Superior temporal gyrus (tissue), 1 donor: ENCODE measurements around the gene COPRS.
A peak's percentile ranks its signal among the peaks of the same experiment; 100 is the strongest.

Source experiments
- DNase-seq: peaks from one replicate; pipeline ENCODE4 v3.0.0-alpha.2; 2016; ENCODE audit errors: extremely low spot score

COPRS gene

GRCh38 chr17:31858642-31859486 lies at the start of gene COPRS:
Gene COPRS (minus strand): TSS chr17:31859244. CDS start chr17:31859199, 45 bp downstream.
- peak; percentile 63 for DNase-seq

- no peak for DNase-seq
Measured at GRCh38 chr17:31908386-31908785, 49.3 kb upstream of the COPRS start.

DNA sequence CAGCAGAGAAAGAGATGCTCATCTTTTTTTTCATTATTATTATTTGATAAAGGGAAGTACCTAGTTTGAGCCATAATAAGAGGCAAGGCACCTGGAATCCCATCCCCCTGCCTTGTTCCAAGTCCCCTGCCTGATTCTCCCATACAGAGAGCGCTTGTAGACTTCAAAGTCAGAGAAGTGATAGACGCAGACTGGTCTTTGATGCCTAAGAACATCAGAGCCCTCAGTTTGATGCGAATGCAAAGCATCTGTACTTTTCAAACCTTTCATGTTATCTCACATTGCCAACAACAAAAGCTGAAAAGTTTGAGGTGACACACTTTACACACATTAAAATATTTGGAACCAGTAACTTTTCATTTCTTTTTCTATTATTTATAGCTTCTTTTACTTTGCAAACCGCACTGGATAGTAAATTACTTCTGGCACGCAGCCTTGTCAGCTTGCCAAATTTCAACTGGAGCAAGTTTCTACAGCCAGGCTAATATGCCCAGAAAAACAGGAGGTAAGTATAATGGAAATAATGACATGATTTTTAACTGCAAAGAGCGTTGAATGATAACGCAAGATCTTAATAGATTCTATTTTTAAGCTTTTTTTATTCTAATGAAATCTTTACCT lies 48.4 kb upstream of the COPRS start:
- no peak for DNase-seq

GRCh38 chr17:31903401-31903800 lies 44.4 kb upstream of the COPRS start:
- no peak for DNase-seq

- no peak for DNase-seq
Measured at GRCh38 chr17:31902693-31903092, 43.6 kb upstream of the COPRS start.

- no peak for DNase-seq
Measured at GRCh38 chr17:31900877-31901276, 41.8 kb upstream of the COPRS start.

GRCh38 chr17:31888124-31888523 lies 29.1 kb upstream of the COPRS start:
- DNase-seq = no peak

GRCh38 chr17:31882571-31882970 lies 23.5 kb upstream of the COPRS start:
- DNase-seq = no peak

DNA sequence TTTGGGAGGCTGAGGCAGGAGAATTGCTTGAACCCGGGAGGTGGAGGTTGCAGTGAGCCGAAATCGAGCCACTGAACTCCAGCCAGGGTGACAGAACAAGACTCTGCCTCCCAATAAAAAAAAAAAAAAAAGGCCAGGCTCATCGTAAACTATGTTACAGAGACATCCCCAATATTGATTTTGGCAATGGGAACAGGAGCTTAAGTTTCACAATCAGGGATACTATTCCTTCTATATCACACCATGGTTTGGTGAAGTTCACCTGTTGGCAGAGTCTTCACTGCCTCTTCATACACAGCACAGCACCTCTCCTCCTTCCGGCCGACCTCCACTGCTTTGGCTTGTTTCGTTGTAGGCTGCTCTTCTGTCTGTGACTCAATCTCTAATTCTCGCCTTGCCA lies 21.3 kb upstream of the COPRS start:
- DNase-seq = no peak

DNA sequence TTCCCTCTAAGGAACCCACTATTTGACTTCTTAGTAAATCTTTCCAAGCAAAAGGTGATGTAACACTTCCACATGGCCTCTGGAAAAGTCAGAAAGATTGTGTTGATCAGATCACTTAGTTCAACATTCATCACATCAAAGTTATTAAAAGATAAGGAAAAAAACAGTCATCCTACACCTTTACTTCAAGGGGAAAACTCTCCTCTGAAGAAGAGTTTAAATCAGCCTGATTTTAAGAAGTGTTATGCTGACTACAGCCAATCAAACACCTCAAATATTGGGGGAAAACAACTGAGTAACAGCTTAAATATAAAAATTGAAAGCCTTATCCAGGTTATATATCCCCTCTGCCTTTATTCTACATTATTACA lies 19.6 kb upstream of the COPRS start:
- DNase-seq = no peak

GRCh38 chr17:31877911-31878702 lies 19.1 kb upstream of the COPRS start:
- no peak for DNase-seq

- no peak for DNase-seq
Measured at GRCh38 chr17:31877341-31877740, 18.3 kb upstream of the COPRS start.

- no peak for DNase-seq
Measured at GRCh38 chr17:31875081-31875480, 16.0 kb upstream of the COPRS start.

DNA sequence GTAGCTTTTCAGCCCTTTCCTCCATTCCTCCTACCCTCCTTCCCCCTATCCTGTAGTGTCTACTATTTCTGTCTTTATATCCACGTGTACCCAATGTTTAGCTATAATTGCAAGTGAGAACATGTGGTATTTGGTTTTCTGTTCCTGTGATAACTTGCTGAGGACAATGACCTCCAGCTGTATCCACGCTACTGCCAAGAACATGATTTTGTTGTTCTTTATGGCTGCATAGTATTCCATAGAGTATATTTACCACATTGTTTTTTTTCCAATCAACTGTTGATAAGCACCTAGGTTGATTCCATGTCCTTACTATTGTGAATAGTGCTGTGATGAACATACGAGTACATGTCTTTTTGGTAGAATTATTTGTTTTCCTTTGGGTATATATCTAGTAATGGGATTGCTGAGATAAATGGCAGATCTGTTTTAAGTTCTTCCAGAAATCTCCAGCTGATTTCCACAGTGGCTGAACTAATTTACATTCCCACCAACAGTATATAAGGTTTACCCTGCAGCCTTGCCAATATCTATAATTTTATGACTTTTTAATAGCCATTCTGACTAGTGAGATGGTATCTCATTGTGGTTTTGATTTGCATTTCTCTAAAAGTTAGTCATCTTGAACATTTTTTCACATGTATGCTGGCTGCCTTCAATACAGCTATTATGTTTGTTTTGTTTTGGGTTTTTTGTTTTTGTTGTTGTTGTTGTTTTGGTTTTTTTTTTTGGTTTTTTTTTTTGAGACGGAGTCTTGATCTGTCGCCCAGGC lies 10.9 kb upstream of the COPRS start:
- DNase-seq = no peak

DNA sequence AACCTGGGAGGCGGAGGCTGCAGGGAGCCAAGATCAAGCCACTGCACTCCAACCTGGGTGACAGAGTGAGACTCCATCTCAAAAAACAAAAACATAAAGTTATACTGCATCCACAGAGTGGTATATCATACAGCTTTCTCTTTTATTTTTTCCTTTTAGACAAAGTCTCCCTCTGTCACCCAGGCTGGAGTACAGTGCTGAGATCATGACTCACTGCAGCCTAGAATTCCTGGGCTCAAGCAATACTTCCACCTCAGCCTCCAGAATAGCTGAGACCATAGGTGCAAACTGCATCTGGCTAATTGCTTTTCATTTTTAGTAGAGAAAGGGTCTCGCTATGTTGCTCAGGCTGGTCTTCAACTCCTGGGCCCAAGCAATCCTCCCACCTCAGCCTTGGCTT lies 10.0 kb upstream of the COPRS start:
- DNase-seq = no peak

GRCh38 chr17:31859487-31860008 lies 504 bp upstream of the COPRS start:
- no peak for DNase-seq

DNA sequence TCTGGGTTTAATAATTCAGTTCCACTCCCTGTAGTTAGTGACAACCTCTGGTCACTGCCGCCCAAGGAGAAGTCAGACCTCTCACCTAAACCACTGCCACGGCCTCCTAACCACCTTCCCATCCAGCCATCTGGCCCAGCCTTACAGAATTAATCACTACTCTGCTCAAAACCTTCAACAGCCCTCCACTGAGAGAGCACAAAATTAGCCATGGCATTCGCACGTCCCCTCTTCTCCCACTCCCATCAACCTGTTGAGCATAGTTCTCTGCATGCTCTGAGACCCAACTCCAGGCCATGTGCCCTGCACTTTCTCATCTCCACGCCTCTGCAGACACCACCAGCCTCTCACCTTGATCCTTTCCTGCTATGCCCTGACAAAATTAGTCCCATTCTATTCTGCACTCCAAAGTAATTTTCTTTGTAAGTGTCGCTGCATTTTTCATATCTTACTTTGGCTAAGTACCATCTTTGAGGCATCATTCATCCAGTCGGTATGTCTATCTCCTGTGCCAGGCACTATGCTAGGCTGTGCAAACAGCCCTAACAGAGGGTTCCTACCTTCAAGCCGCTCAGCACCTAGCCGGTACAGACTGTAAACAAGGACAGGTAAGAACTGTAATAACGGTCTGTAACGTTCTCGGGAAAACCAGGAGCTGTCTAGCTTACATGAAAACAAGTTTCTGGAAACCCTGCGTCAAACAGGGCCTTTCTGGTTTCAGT lies 963 bp downstream of the COPRS start:
- peak; percentile 53 for DNase-seq

DNA sequence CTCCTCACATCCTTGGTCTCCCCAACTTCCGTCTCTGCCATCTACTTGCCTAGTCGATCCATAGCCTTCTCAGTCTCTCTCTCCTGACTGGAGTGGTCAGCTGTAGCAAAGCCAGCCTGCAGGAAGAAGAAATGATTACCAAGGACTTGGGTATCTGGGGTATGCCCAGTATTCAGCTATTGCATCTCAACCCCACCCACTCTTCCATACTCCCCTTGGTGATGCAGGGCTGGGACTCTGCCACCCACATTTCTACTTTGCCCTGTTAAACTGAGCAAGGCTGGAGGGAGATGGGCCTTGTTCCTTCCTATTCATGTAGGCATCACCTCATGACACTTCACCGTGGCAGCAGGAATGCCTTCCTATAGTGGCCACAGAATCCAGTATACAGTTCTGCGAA lies 2.3 kb downstream of the COPRS start:
- no peak for DNase-seq

DNA sequence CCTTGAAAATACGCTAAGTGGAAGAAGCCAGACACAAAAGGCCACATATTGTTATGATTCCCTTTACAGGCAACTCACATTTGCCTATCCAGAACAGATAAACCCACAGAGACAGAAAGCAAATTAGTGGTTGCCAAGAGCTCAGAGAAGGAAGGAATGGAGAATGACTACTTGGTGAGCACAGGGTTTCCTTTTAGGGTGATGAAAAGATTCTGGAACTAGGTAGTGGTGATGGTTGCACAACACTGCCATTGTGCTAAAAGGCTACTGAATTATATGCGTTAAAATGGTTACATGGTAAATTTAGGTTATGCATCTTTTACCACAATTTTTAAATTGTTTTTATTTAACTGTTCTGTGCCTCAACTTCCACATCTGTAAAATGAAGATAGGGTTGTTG lies 4.4 kb downstream of the COPRS start:
- no peak for DNase-seq

- no peak for DNase-seq
Measured at GRCh38 chr17:31853911-31854470, 5.1 kb downstream of the COPRS start.

DNA sequence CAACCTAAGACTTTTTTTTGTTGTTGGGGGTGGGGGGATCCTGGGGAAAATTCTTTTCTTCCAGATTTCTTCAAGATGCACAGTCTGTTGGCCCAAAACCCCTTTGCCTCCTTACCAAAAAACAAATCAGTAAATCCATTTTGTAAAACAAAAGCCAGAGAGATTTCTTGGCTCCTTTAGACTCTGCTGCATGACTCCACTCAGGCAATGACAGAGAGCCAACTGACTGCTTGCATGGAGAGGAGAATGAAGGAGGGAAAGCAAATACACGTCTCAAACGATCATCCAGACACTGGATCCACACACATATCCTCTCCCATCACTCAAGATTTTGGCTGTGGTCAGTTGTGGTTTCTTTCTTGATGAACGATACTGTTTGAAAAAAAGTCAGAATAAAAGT lies 13.8 kb downstream of the COPRS start:
- DNase-seq = no peak
